H9 (cell line): ENCODE measurements around the gene CHMP2A. TPM values are rescaled to one million over a fixed set of nuclear protein-coding genes. Genes with fewer than 3 reads are reported as not detected.
A peak's percentile ranks its signal among the peaks of the same experiment; 100 is the strongest.

Source experiments
- DNase-seq: peaks from one replicate; pipeline ENCODE4 v3.0.0-alpha.2; 2017
- H2AFZ ChIP-seq: one replicate; pipeline ENCODE4 v1.6.1; 2013; ENCODE audit warnings: mild to moderate bottlenecking, low read length, control low read depth, moderate library complexity
- H2AK5ac ChIP-seq: 2 replicates; pipeline ENCODE4 v1.6.1; 2013; ENCODE audit warnings: low read length, control low read depth, mixed read lengths; ENCODE audit not compliant: insufficient read length
- H2BK120ac ChIP-seq: one replicate; pipeline ENCODE4 v1.6.1; 2013; ENCODE audit warnings: low read depth, mild to moderate bottlenecking, low read length, control low read depth, inconsistent platforms; ENCODE audit not compliant: poor library complexity, severe bottlenecking
- H2BK12ac ChIP-seq: 2 replicates; pipeline ENCODE4 v1.6.1; 2013; ENCODE audit warnings: low read length, control low read depth, mixed read lengths, low read depth; ENCODE audit not compliant: insufficient read length
- H2BK15ac ChIP-seq: 2 replicates; pipeline ENCODE4 v1.6.1; 2013; ENCODE audit warnings: low read depth, low read length, control low read depth
- H2BK20ac ChIP-seq: one replicate; pipeline ENCODE4 v1.6.1; 2013; ENCODE audit warnings: low read depth, mild to moderate bottlenecking, low read length, control low read depth, inconsistent platforms; ENCODE audit not compliant: poor library complexity, severe bottlenecking
- H2BK5ac ChIP-seq: 2 replicates; pipeline ENCODE4 v1.6.1; 2013; ENCODE audit warnings: low read length, control low read depth, mixed read lengths; ENCODE audit not compliant: insufficient read length
- H3K14ac ChIP-seq: 2 replicates; pipeline ENCODE4 v1.6.1; 2013; ENCODE audit warnings: low read length, control low read depth; ENCODE audit not compliant: insufficient read depth
- H3K18ac ChIP-seq: 2 replicates; pipeline ENCODE4 v1.6.1; 2013; ENCODE audit warnings: low read depth, mild to moderate bottlenecking, mixed read lengths, low read length, control low read depth; ENCODE audit not compliant: insufficient read length
- H3K23ac ChIP-seq: 2 replicates; pipeline ENCODE4 v1.6.1; 2013; ENCODE audit warnings: low read length, control low read depth, mixed read lengths, low read depth; ENCODE audit not compliant: insufficient read length
- H3K23me2 ChIP-seq: 2 replicates; pipeline ENCODE4 v1.6.1; 2013; ENCODE audit warnings: low read depth, mild to moderate bottlenecking, mixed read lengths, low read length, control low read depth; ENCODE audit not compliant: insufficient read length, poor library complexity, severe bottlenecking
- H3K27ac ChIP-seq: 2 replicates; pipeline ENCODE4 v1.5.1; 2013; ENCODE audit warnings: low read length, control low read depth, mixed read lengths, low read depth; ENCODE audit not compliant: insufficient read length
- H3K27me3 ChIP-seq: 2 replicates; pipeline ENCODE4 v1.6.1; 2013; ENCODE audit warnings: low read length, control low read depth, inconsistent platforms; ENCODE audit not compliant: insufficient read depth
- H3K4ac ChIP-seq: 2 replicates; pipeline ENCODE4 v1.6.1; 2013; ENCODE audit warnings: low read depth, mild to moderate bottlenecking, control low read depth, inconsistent platforms, low read length, moderate library complexity
- H3K4me1 ChIP-seq: 2 replicates; pipeline ENCODE4 v1.6.1; 2013; ENCODE audit warnings: low read length, control low read depth, inconsistent platforms; ENCODE audit not compliant: insufficient read depth
- H3K4me2 ChIP-seq: 2 replicates; pipeline ENCODE4 v1.6.1; 2013; ENCODE audit warnings: low read length, control low read depth, mixed read lengths; ENCODE audit not compliant: insufficient read length, insufficient read depth
- H3K56ac ChIP-seq: 2 replicates; pipeline ENCODE4 v1.6.1; 2013; ENCODE audit warnings: low read depth, mild to moderate bottlenecking, mixed read lengths, low read length, control low read depth; ENCODE audit not compliant: insufficient read length
- H3K79me1 ChIP-seq: 2 replicates; pipeline ENCODE4 v1.6.1; 2013; ENCODE audit warnings: low read depth, mild to moderate bottlenecking, moderate library complexity, low read length, control low read depth, inconsistent platforms; ENCODE audit not compliant: insufficient read depth, poor library complexity, severe bottlenecking
- H3K79me2 ChIP-seq: 2 replicates; pipeline ENCODE4 v1.6.1; 2013; ENCODE audit warnings: low read length, control low read depth, inconsistent platforms; ENCODE audit not compliant: insufficient read depth
- H3K9ac ChIP-seq: 2 replicates; pipeline ENCODE4 v1.6.1; 2013; ENCODE audit warnings: low read length, control low read depth, mixed read lengths; ENCODE audit not compliant: insufficient read length; ENCODE audit errors: extremely low read depth
- H3K9me3 ChIP-seq: one replicate; pipeline ENCODE4 v1.6.1; 2013; ENCODE audit warnings: low read depth, low read length, inconsistent platforms; ENCODE audit not compliant: control insufficient read depth
- H3T11ph ChIP-seq: one replicate; pipeline ENCODE4 v1.6.1; 2013; ENCODE audit warnings: mild to moderate bottlenecking, low read length, control low read depth, inconsistent platforms
- H4K20me1 ChIP-seq: one replicate; pipeline ENCODE4 v1.6.1; 2013; ENCODE audit not compliant: control insufficient read depth, insufficient read length, insufficient read depth
- H4K5ac ChIP-seq: 2 replicates; pipeline ENCODE4 v1.6.1; 2013; ENCODE audit warnings: low read depth, mild to moderate bottlenecking, mixed read lengths, low read length, control low read depth; ENCODE audit not compliant: insufficient read length
- H4K8ac ChIP-seq: replicated peaks from 2 replicates; pipeline ENCODE4 v1.6.1; 2013; ENCODE audit warnings: low read length, control low read depth, mixed read lengths, low read depth; ENCODE audit not compliant: insufficient read length
- H4K91ac ChIP-seq: 2 replicates; pipeline ENCODE4 v1.6.1; 2013; ENCODE audit warnings: low read depth, mild to moderate bottlenecking, moderate library complexity, mixed read lengths, low read length, control low read depth; ENCODE audit not compliant: insufficient read length
- H3K27ac Mint-ChIP-seq, 3 experiments: 2 replicates in 2 of 3; 3 replicates in 1 of 3; pipeline ENCODE4 v1.8.0; 2020 to 2021; ENCODE audit warnings: mixed read lengths in 3 of 3, mild to moderate bottlenecking in 1 of 3, moderate library complexity in 1 of 3
- H3K27me3 Mint-ChIP-seq: 2 replicates; pipeline ENCODE4 v1.8.0; 2021; ENCODE audit warnings: low read depth, mild to moderate bottlenecking, moderate library complexity, mixed read lengths
- H3K36me3 Mint-ChIP-seq, 3 experiments: 2 replicates in 2 of 3; 3 replicates in 1 of 3; pipeline ENCODE4 v1.8.0; 2020 to 2021; ENCODE audit warnings: low read depth in 3 of 3, mixed read lengths in 3 of 3; ENCODE audit not compliant: insufficient read depth in 1 of 3
- H3K4me1 Mint-ChIP-seq, 2 experiments: 2 replicates each; pipeline ENCODE4 v1.8.0; 2020; ENCODE audit warnings: mixed read lengths in 2 of 2
- H3K4me3 Mint-ChIP-seq, 2 experiments: 2 replicates in 1 of 2; 3 replicates in 1 of 2; pipeline ENCODE4 v1.8.0; 2020 to 2021; ENCODE audit warnings: mild to moderate bottlenecking in 2 of 2, mixed read lengths in 2 of 2, moderate library complexity in 1 of 2
- H3K9me3 Mint-ChIP-seq, 2 experiments: 2 replicates in 1 of 2; 3 replicates in 1 of 2; pipeline ENCODE4 v1.8.0; 2020; ENCODE audit warnings: mild to moderate bottlenecking in 2 of 2, mixed read lengths in 2 of 2, moderate library complexity in 1 of 2
- WGBS: extraction: QIAGEN DNeasy Blood & Tissue Kit; methylation state at CpG from one replicate; pipeline ENCODE4 v1.1.7; 2013; ENCODE audit warnings: missing lambda C conversion rate, low lambda C conversion rate, mixed read lengths; ENCODE audit not compliant: insufficient read length; ENCODE audit errors: extremely low coverage; 5-methylcytosine and 5-hydroxymethylcytosine counted together
- total RNA-seq: library from RNA; stranded (reverse); gene quantifications from 2 replicates; pipeline ENCODE4 v1.2.1, GENCODE V29; 2021
- TF ChIP-seq, protein P1 (sequence below): fragments of 200-600 bp; sonication (generic); conservative IDR thresholded peaks from 3 replicates; pipeline ENCODE4 v1.8.0; 2021; ENCODE audit warnings: antibody characterized with exemption, mild to moderate bottlenecking

The CHMP2A gene
- total RNA-seq, 1 experiment from 2014 or later = 109 TPM

DNA sequence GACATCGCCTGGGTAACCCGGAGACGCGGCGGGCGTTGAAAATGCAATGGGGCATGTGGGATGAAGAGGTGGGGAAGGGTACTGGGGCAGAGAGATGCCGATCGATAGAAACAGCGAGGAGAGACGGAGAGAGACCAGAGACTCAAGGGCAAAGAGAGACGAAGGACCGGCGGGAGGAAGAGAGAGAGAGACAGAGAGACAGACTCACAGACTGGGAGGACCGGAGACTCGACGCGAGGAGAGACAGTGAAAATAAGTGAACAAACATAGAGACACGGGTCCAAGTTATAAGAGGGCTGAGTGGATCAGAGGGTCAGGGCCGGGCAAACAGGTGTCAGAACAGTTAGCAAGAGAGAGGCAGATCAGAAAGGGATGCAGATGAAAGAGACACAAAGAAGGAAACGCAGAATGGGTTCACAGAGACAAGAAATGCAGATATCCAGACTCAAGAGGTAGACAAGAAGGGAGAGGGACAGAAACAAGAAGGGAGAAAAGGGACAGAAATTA, 18.8 kb upstream of the CHMP2A start:
- Histone ChIP-seq H3K23me2 (peaks cover 9% of the 10 kb centered on the region), H3K79me2 (no peaks in the 10 kb centered on the region), H2AFZ (no peak overlapping the region), H3K27me3 (no peaks in the 10 kb centered on the region), H4K8ac (no peak overlapping the region), H2BK15ac (no peak overlapping the region), H2AK5ac (no peak overlapping the region), H3K79me1 (no peaks in the 10 kb centered on the region), H3K14ac (no peak overlapping the region), H2BK120ac (no peak overlapping the region), H2BK12ac (no peak overlapping the region), H2BK20ac (no peak overlapping the region), H2BK5ac (no peak overlapping the region), H3K23ac (no peak overlapping the region), H3K18ac (peak overlapping the region; percentile 28), H3K56ac (no peak overlapping the region), H3K9ac (no peak overlapping the region), H3K27ac (no peak overlapping the region), H4K91ac (no peak overlapping the region), H3K4me1 (no peaks in the 10 kb centered on the region; the same call in 1 of the 2 replicates), H3K9me3 (no peaks in the 10 kb centered on the region), H4K5ac (no peak overlapping the region), H3T11ph (no peak overlapping the region), H4K20me1 (no peaks in the 10 kb centered on the region), H3K4ac (no peak overlapping the region), H3K4me2 (peak overlapping the region; percentile 80)
- Mint-ChIP-seq H3K4me1 (peaks cover 17 to 26% of the 10 kb centered on the region in 2 experiments), H3K36me3 (peaks cover 0 to 16% (median 13%) of the 10 kb centered on the region in 3 experiments; a peak in 4 of 7 replicates), H3K27me3 (peaks cover 2% of the 10 kb centered on the region; the same call in 1 of the 2 replicates), H3K27ac (peak overlapping the region in 2 of 3 experiments; percentile 100; a peak in 5 of 7 replicates), H3K4me3 (peak overlapping the region; percentile 96 to 98), H3K9me3 (no peaks in the 10 kb centered on the region; a peak in 2 of 5 replicates)
- TF ChIP-seq, protein P1, sequence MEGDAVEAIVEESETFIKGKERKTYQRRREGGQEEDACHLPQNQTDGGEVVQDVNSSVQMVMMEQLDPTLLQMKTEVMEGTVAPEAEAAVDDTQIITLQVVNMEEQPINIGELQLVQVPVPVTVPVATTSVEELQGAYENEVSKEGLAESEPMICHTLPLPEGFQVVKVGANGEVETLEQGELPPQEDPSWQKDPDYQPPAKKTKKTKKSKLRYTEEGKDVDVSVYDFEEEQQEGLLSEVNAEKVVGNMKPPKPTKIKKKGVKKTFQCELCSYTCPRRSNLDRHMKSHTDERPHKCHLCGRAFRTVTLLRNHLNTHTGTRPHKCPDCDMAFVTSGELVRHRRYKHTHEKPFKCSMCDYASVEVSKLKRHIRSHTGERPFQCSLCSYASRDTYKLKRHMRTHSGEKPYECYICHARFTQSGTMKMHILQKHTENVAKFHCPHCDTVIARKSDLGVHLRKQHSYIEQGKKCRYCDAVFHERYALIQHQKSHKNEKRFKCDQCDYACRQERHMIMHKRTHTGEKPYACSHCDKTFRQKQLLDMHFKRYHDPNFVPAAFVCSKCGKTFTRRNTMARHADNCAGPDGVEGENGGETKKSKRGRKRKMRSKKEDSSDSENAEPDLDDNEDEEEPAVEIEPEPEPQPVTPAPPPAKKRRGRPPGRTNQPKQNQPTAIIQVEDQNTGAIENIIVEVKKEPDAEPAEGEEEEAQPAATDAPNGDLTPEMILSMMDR = no peak
- no peak for DNase-seq
- WGBS = no CpG with 5 or more reads among the region's 20 CpGs
